K562 (cell line): Measurements from ENCODE around the gene KIAA0319L. TPM values are rescaled to one million over a fixed set of nuclear protein-coding genes. Genes with fewer than 3 reads are reported as not detected.

Experiments
- C11orf30 ChIP-seq: fragments of 450-650 bp; IDR thresholded peaks from 2 replicates; pipeline ENCODE4 v1.6.1; 2016; ENCODE audit warnings: low read depth, mild to moderate bottlenecking
- CREB3L1 ChIP-seq: fragments of 450-650 bp; IDR thresholded peaks from 2 replicates; pipeline ENCODE4 v1.6.1; 2014; ENCODE audit warnings: low read depth, mild to moderate bottlenecking, moderate library complexity, borderline replicate concordance
- ESRRB ChIP-seq: fragments of 250-450 bp; sonication (Bioruptor Pico); IDR thresholded peaks from 2 replicates; pipeline ENCODE4 v1.5.0; 2020; ENCODE audit warnings: mild to moderate bottlenecking, moderate library complexity, borderline replicate concordance
- HDAC6 ChIP-seq: IDR thresholded peaks from 2 replicates; pipeline ENCODE4 v1.6.1; 2012; ENCODE audit warnings: low read depth, mild to moderate bottlenecking, control low read depth, inconsistent platforms, low read length, moderate library complexity
- KLF6 ChIP-seq: fragments of 250-450 bp; sonication (Bioruptor Pico); IDR thresholded peaks from 2 replicates; pipeline ENCODE4 v1.4.0; 2020; ENCODE audit warnings: mild to moderate bottlenecking, moderate library complexity, borderline replicate concordance
- MBD2 ChIP-seq: sonication (generic); IDR thresholded peaks from 2 replicates; pipeline ENCODE4 v1.6.1; 2016; ENCODE audit warnings: low read depth, borderline replicate concordance
- NCOR1 ChIP-seq: fragments of 450-650 bp; IDR thresholded peaks from 2 replicates; pipeline ENCODE4 v1.6.1; 2016; ENCODE audit warnings: mild to moderate bottlenecking, moderate library complexity
- NFATC3 ChIP-seq: fragments of 450-650 bp; IDR thresholded peaks from 2 replicates; pipeline ENCODE4 v1.6.1; 2017; ENCODE audit warnings: mild to moderate bottlenecking
- PRPF4 ChIP-seq: fragments of 200-400 bp; formaldehyde crosslinking; IDR thresholded peaks from one replicate; pipeline ENCODE4 v1.6.1; 2017; ENCODE audit warnings: low read length, low read depth, mild to moderate bottlenecking; ENCODE audit not compliant: insufficient read depth, poor library complexity, severe bottlenecking
- PTTG1 ChIP-seq: fragments of 450-650 bp; IDR thresholded peaks from 2 replicates; pipeline ENCODE4 v1.6.1; 2016; ENCODE audit warnings: low read depth, mild to moderate bottlenecking, missing genetic modification characterization, missing compliant biosample characterization
- RBM39 ChIP-seq: fragments of 200-400 bp; formaldehyde crosslinking; optimal IDR thresholded peaks from 2 replicates; pipeline ENCODE3; 2018; ENCODE audit warnings: low read depth, low read length
- SP2 ChIP-seq: IDR thresholded peaks from 2 replicates; pipeline ENCODE4 v1.6.1; 2011; ENCODE audit warnings: mild to moderate bottlenecking, low read depth, low read length, moderate library complexity; ENCODE audit not compliant: poor library complexity, severe bottlenecking; ENCODE audit errors: extremely low read depth
- SREBF1 ChIP-seq: fragments of 150-350 bp; IDR thresholded peaks from 2 replicates; pipeline ENCODE4 v1.6.1; 2014; ENCODE audit warnings: antibody characterized with exemption, low read depth, low read length, borderline replicate concordance
- SRSF9 ChIP-seq: fragments of 200-400 bp; formaldehyde crosslinking; IDR thresholded peaks from 2 replicates; pipeline ENCODE4 v1.6.1; 2017; ENCODE audit warnings: low read depth, low read length, borderline replicate concordance
- TAF15 ChIP-seq: fragments of 200-400 bp; formaldehyde crosslinking; IDR thresholded peaks from 2 replicates; pipeline ENCODE4 v1.6.1; 2017; ENCODE audit warnings: mild to moderate bottlenecking, low read depth, low read length, moderate library complexity
- TAL1 ChIP-seq: fragments of 450-650 bp; IDR thresholded peaks from 2 replicates; pipeline ENCODE4 v1.6.1; 2016; ENCODE audit warnings: mild to moderate bottlenecking
- TFE3 ChIP-seq: fragments of 450-650 bp; formaldehyde crosslinking; IDR thresholded peaks from 2 replicates; pipeline ENCODE4 v1.4.0; 2020; ENCODE audit warnings: mild to moderate bottlenecking, mixed read lengths
- THRA ChIP-seq: fragments of 450-650 bp; IDR thresholded peaks from 2 replicates; pipeline ENCODE4 v1.6.1; 2017; ENCODE audit warnings: mild to moderate bottlenecking, moderate library complexity
- USF1 ChIP-seq: sonication (generic); formaldehyde crosslinking; IDR thresholded peaks from 2 replicates; pipeline ENCODE4 v1.9.0; 2022; ENCODE audit warnings: mild to moderate bottlenecking, missing genetic modification reagents
- ZC3H11A ChIP-seq: IDR thresholded peaks from 2 replicates; pipeline ENCODE4 v1.6.1; 2012; ENCODE audit warnings: low read depth, low read length, improper control_type of control experiment
- ZFP91 ChIP-seq: sonication (generic); formaldehyde crosslinking; IDR thresholded peaks from 2 replicates; pipeline ENCODE4 v1.8.0; 2022; ENCODE audit warnings: mild to moderate bottlenecking, missing genetic modification reagents
- ZNF311 ChIP-seq: fragments of 250-450 bp; sonication (Bioruptor Pico); IDR thresholded peaks from 2 replicates; pipeline ENCODE4 v1.4.0; 2020; ENCODE audit warnings: mild to moderate bottlenecking, moderate library complexity
- ZNF707 ChIP-seq: fragments of 250-450 bp; sonication (Bioruptor Pico); conservative IDR thresholded peaks from 2 replicates; pipeline ENCODE4 v1.8.0; 2022; ENCODE audit warnings: inconsistent platforms, mild to moderate bottlenecking, moderate library complexity
- polyA plus RNA-seq, 8 experiments: library from polyadenylated mRNA; depleted of rRNA in 4 of 8; stranded (reverse) in 5 of 8; unstranded in 3 of 8; fragments of >200 nt; fragmentation: Nextera tagmentation in 2 of 8; fragmentation: Illumina TruSeq in 1 of 8; extraction: Ambion mirVana in 2 of 8; extraction: Trizol in 1 of 8; gene quantifications; 2 replicates each; pipeline versions ENCODE4 v1.2.1 to v1.2.3, GENCODE V29; 2011 to 2014; ENCODE audit warnings: inconsistent platforms in 1 of 8, missing spikeins in 1 of 8
- total RNA-seq, 7 experiments: library from RNA; depleted of rRNA in 6 of 7; stranded (reverse); fragments of >200 nt in 6 of 7; fragmentation: Illumina TruSeq in 2 of 7; extraction: Trizol in 2 of 7; gene quantifications; 2 replicates each; pipeline versions ENCODE4 v1.2.1 to v1.2.3, GENCODE V29; 2011 to 2021; ENCODE audit warnings: low replicate concordance in 1 of 7

Gene KIAA0319L
- total and polyA plus RNA-seq, 9 of the 15 experiments (the other 6 are each of a cell fraction or from before 2014, with no cell fraction given): 2.4 to 51.7 (median 27.4) TPM

GRCh38 chr1:35499652-35500176 is 57.5 kb downstream of the KIAA0319L start (continued):
- no peak for TF ChIP-seq TAF15
- TF ChIP-seq ZNF707 (CRISPR knock-in tag): no peak
- TF ChIP-seq TAL1: peak; percentile 89
- no peak for TF ChIP-seq PRPF4
- peak; percentile 55; the same call in 1 of the 2 replicates for TF ChIP-seq MBD2
- TF ChIP-seq KLF6 (CRISPR knock-in tag): no peak
- no peak for TF ChIP-seq C11orf30
- no peak for TF ChIP-seq USF1 (CRISPR knock-in tag)
- TF ChIP-seq CREB3L1: no peak
- TF ChIP-seq ZNF311 (CRISPR knock-in tag): no peak
- TF ChIP-seq NCOR1: peak; percentile 89
- TF ChIP-seq THRA: no peak
- no peak for TF ChIP-seq RBM39
- no peak for TF ChIP-seq ESRRB (CRISPR knock-in tag)
- no peak for TF ChIP-seq TFE3 (CRISPR knock-in tag)
- no peak for TF ChIP-seq ZFP91
- TF ChIP-seq PTTG1 (tag): no peak; the same call in 1 of the 2 replicates
- no peak for TF ChIP-seq SP2
- no peak for TF ChIP-seq ZC3H11A
- no peak for TF ChIP-seq SRSF9
- peak; percentile 85; the same call in 1 of the 2 replicates for TF ChIP-seq NFATC3
- no peak for TF ChIP-seq SREBF1
- TF ChIP-seq HDAC6: no peak
